HG03045 (cell line): ENCODE data around the gene MAP2K2.

ENCODE experiments used
- ATAC-seq: cut with Tn5 transposase; IDR thresholded peaks from one replicate; pipeline ENCODE4 v1.9.1; 2021; ENCODE audit warnings: mild to moderate bottlenecking, moderate library complexity; ENCODE audit not compliant: unreplicated experiment

MAP2K2 gene

GRCh38 chr19:4061683-4062418, 62.1 kb downstream of the MAP2K2 start:
- ATAC-seq, result no peak

GRCh38 chr19:4061178-4061682, 62.7 kb downstream of the MAP2K2 start:
- no peak for ATAC-seq

GRCh38 chr19:4060621-4061177, 63.2 kb downstream of the MAP2K2 start:
- ATAC-seq, result no peak

- ATAC-seq, result no peak
These were observed 63.9 kb downstream of the MAP2K2 start for GRCh38 chr19:4059891-4060620.

- ATAC-seq, result no peak
These were observed 64.5 kb downstream of the MAP2K2 start for GRCh38 chr19:4059453-4059871.

GRCh38 chr19:4058693-4059452, 65.0 kb downstream of the MAP2K2 start:
- no peak for ATAC-seq

GRCh38 chr19:4057931-4058692, 65.8 kb downstream of the MAP2K2 start:
- ATAC-seq, result no peak

GRCh38 chr19:4055209-4055552, 68.7 kb downstream of the MAP2K2 start:
- ATAC-seq, result no peak

- no peak for ATAC-seq
These were observed 69.3 kb downstream of the MAP2K2 start for GRCh38 chr19:4054441-4055208.

GRCh38 chr19:4053423-4054324, 70.2 kb downstream of the MAP2K2 start:
- ATAC-seq, result no peak

GRCh38 chr19:4052993-4053422, 70.9 kb downstream of the MAP2K2 start:
- ATAC-seq, result no peak

GRCh38 chr19:4052114-4052992, 71.6 kb downstream of the MAP2K2 start:
- ATAC-seq, result no peak

GRCh38 chr19:4051175-4052101, 72.5 kb downstream of the MAP2K2 start:
- no peak for ATAC-seq

GRCh38 chr19:4049432-4049831, 74.5 kb downstream of the MAP2K2 start:
- ATAC-seq, result no peak

GRCh38 chr19:4046946-4047683, 76.8 kb downstream of the MAP2K2 start:
- no peak for ATAC-seq

- ATAC-seq, result no peak
These were observed 77.6 kb downstream of the MAP2K2 start for GRCh38 chr19:4046362-4046691.
